ENCODE measurements around the gene CAST.

The CAST gene

DNA sequence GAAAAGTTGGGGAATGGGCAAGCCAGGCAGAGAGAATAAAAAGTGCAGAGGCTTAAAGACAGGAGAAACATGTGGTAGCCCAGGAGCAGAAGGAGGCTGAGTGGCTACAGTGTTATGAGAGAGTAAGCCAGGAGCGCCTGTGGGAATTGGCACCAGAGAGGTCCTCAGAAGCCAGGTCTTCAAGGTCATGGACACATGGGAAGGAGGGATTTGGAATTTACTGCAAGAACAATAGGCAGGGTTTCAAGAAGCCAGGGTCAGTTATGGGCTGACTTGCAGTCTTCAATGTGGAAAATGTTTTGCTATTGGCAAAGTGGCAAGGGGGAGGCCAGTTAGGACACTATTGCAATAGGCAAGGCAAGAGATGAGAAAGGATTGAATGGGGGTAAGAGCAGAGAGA lies 116.2 kb downstream of the CAST start:
- Histone ChIP-seq H3F3A (ENCODE audit: control insufficient read depth, insufficient read depth) (no peaks in the 10 kb centered on the region), H3K9me2 (replicated peaks; ENCODE audit: control insufficient read depth, low read length) (no peaks in the 10 kb centered on the region), H3K4me2 (ENCODE audit: low read length) (no peak overlapping the region), H3K4me1 (ENCODE audit: control insufficient read depth, low read length) (no peaks in the 10 kb centered on the region), H3K27me3 (ENCODE audit: control insufficient read depth, low read length) (no peaks in the 10 kb centered on the region), H3K36me3 (ENCODE audit: control insufficient read depth, low read length) (peaks cover 93% of the 10 kb centered on the region), H3K27ac (ENCODE audit: low read depth, low read length) (no peak overlapping the region), H4K20me1 (ENCODE audit: control insufficient read depth, insufficient read depth, low read depth, low read length) (no peaks in the 10 kb centered on the region), H3K79me2 (ENCODE audit: control insufficient read depth, low read length) (no peaks in the 10 kb centered on the region), H3K4me3 (ENCODE audit: low read length) (no peak overlapping the region), H3K9me3 (ENCODE audit: control insufficient read depth, insufficient read depth, low read length) (no peaks in the 10 kb centered on the region)
- TF ChIP-seq, protein P1, sequence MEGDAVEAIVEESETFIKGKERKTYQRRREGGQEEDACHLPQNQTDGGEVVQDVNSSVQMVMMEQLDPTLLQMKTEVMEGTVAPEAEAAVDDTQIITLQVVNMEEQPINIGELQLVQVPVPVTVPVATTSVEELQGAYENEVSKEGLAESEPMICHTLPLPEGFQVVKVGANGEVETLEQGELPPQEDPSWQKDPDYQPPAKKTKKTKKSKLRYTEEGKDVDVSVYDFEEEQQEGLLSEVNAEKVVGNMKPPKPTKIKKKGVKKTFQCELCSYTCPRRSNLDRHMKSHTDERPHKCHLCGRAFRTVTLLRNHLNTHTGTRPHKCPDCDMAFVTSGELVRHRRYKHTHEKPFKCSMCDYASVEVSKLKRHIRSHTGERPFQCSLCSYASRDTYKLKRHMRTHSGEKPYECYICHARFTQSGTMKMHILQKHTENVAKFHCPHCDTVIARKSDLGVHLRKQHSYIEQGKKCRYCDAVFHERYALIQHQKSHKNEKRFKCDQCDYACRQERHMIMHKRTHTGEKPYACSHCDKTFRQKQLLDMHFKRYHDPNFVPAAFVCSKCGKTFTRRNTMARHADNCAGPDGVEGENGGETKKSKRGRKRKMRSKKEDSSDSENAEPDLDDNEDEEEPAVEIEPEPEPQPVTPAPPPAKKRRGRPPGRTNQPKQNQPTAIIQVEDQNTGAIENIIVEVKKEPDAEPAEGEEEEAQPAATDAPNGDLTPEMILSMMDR (IDR thresholded peaks at IDR 0.05; ENCODE audit: low read depth, low read length, poor library complexity, severe bottlenecking): no peak
- TF ChIP-seq EZH2phosphoT487 (IDR thresholded peaks at IDR 0.05; ENCODE audit: borderline replicate concordance, low read length): no peak

GRCh38 chr5:96780626-96781025 lies 118.5 kb downstream of the CAST start:
- Histone ChIP-seq H3K27ac (ENCODE audit: low read depth, low read length) (no peak overlapping the region), H4K20me1 (ENCODE audit: control insufficient read depth, insufficient read depth, low read depth, low read length) (no peaks in the 10 kb centered on the region), H3K4me1 (ENCODE audit: control insufficient read depth, low read length) (no peaks in the 10 kb centered on the region), H3K9me2 (replicated peaks; ENCODE audit: control insufficient read depth, low read length) (no peaks in the 10 kb centered on the region), H3F3A (ENCODE audit: control insufficient read depth, insufficient read depth) (no peaks in the 10 kb centered on the region), H3K4me2 (ENCODE audit: low read length) (no peak overlapping the region), H3K79me2 (ENCODE audit: control insufficient read depth, low read length) (no peaks in the 10 kb centered on the region), H3K9me3 (ENCODE audit: control insufficient read depth, insufficient read depth, low read length) (no peaks in the 10 kb centered on the region), H3K36me3 (ENCODE audit: control insufficient read depth, low read length) (peaks cover 91% of the 10 kb centered on the region), H3K4me3 (ENCODE audit: low read length) (no peak overlapping the region), H3K27me3 (ENCODE audit: control insufficient read depth, low read length) (no peaks in the 10 kb centered on the region)
- TF ChIP-seq, protein P1 (IDR thresholded peaks at IDR 0.05; ENCODE audit: low read depth, low read length, poor library complexity, severe bottlenecking): no peak
- no peak for TF ChIP-seq EZH2phosphoT487 (IDR thresholded peaks at IDR 0.05; ENCODE audit: borderline replicate concordance, low read length)

GRCh38 chr5:96781031-96781971 lies 119.1 kb downstream of the CAST start:
- Histone ChIP-seq H3K9me3 (ENCODE audit: control insufficient read depth, insufficient read depth, low read length) (no peaks in the 10 kb centered on the region), H3K4me3 (ENCODE audit: low read length) (no peak overlapping the region), H3K79me2 (ENCODE audit: control insufficient read depth, low read length) (no peaks in the 10 kb centered on the region), H3F3A (ENCODE audit: control insufficient read depth, insufficient read depth) (no peaks in the 10 kb centered on the region), H3K9me2 (replicated peaks; ENCODE audit: control insufficient read depth, low read length) (no peaks in the 10 kb centered on the region), H4K20me1 (ENCODE audit: control insufficient read depth, insufficient read depth, low read depth, low read length) (no peaks in the 10 kb centered on the region), H3K27ac (ENCODE audit: low read depth, low read length) (no peak overlapping the region), H3K4me2 (ENCODE audit: low read length) (no peak overlapping the region), H3K36me3 (ENCODE audit: control insufficient read depth, low read length) (peaks cover 91% of the 10 kb centered on the region), H3K4me1 (ENCODE audit: control insufficient read depth, low read length) (no peaks in the 10 kb centered on the region), H3K27me3 (ENCODE audit: control insufficient read depth, low read length) (no peaks in the 10 kb centered on the region)
- TF ChIP-seq, protein P1 (IDR thresholded peaks at IDR 0.05; ENCODE audit: low read depth, low read length, poor library complexity, severe bottlenecking): no peak
- no peak for TF ChIP-seq EZH2phosphoT487 (IDR thresholded peaks at IDR 0.05; ENCODE audit: borderline replicate concordance, low read length)
